HepG2 (cell line): ENCODE measurements around the gene C6orf62. TPM values are rescaled to one million over a fixed set of nuclear protein-coding genes. Genes with fewer than 3 reads are reported as not detected.

Experiments used
- ASH2L ChIP-seq: fragments of 300-600, 200-600 bp; sonication (generic); IDR thresholded peaks from 2 replicates; pipeline ENCODE4 v1.7.0; 2017; ENCODE audit warnings: low read depth, mild to moderate bottlenecking, moderate library complexity, mixed read lengths, low read length; ENCODE audit not compliant: insufficient read length
- FOXK1 ChIP-seq: sonication (generic); formaldehyde crosslinking; IDR thresholded peaks from 2 replicates; pipeline ENCODE4 v1.4.0; 2020; ENCODE audit warnings: low read depth, missing genetic modification reagents, borderline replicate concordance
- GPBP1L1 ChIP-seq: sonication (generic); formaldehyde crosslinking; IDR thresholded peaks from 2 replicates; pipeline ENCODE4 v1.5.0; 2020; ENCODE audit warnings: mild to moderate bottlenecking, missing genetic modification reagents
- HMG20B ChIP-seq: conservative IDR thresholded peaks from 2 replicates; pipeline ENCODE4 v1.6.1; 2016; ENCODE audit warnings: missing genetic modification reagents, missing compliant biosample characterization
- KLF6 ChIP-seq: IDR thresholded peaks from 2 replicates; pipeline ENCODE4 v1.8.0; 2016; ENCODE audit warnings: missing biosample characterization, missing genetic modification reagents
- MTA1 ChIP-seq: sonication (generic); formaldehyde crosslinking; IDR thresholded peaks from 2 replicates; pipeline ENCODE4 v1.4.0; 2020; ENCODE audit warnings: missing genetic modification reagents, mild to moderate bottlenecking, borderline replicate concordance
- NCOR1 ChIP-seq: fragments of 200-600 bp; sonication (generic); IDR thresholded peaks from 2 replicates; pipeline ENCODE4 v1.7.0; 2017; ENCODE audit warnings: antibody characterized with exemption, low read length, borderline replicate concordance
- PHF8 ChIP-seq: sonication (generic); formaldehyde crosslinking; IDR thresholded peaks from 2 replicates; pipeline ENCODE4 v1.5.0; 2020; ENCODE audit warnings: missing genetic modification reagents
- POLR2G ChIP-seq: fragments of 200-400 bp; formaldehyde crosslinking; IDR thresholded peaks from 2 replicates; pipeline ENCODE4 v1.6.1; 2018; ENCODE audit warnings: mild to moderate bottlenecking, low read depth, low read length, moderate library complexity
- TBX3 ChIP-seq: fragments of 450-650 bp; IDR thresholded peaks from 2 replicates; pipeline ENCODE4 v1.6.1; 2017; ENCODE audit warnings: antibody characterized with exemption, mild to moderate bottlenecking, inconsistent platforms, borderline replicate concordance
- ZBED4 ChIP-seq: sonication (generic); formaldehyde crosslinking; IDR thresholded peaks from 2 replicates; pipeline ENCODE4 v1.4.0; 2020; ENCODE audit warnings: missing genetic modification reagents, borderline replicate concordance
- ZBTB7A ChIP-seq: sonication (generic); formaldehyde crosslinking; IDR thresholded peaks from 2 replicates; pipeline ENCODE4 v1.8.0; 2022; ENCODE audit warnings: mild to moderate bottlenecking, missing genetic modification reagents
- ZFP36L2 ChIP-seq: sonication (generic); formaldehyde crosslinking; IDR thresholded peaks from 2 replicates; pipeline ENCODE4 v1.4.0; 2020; ENCODE audit warnings: missing genetic modification reagents
- ZGPAT ChIP-seq: IDR thresholded peaks from 2 replicates; pipeline ENCODE4 v1.6.1; 2016; ENCODE audit warnings: mild to moderate bottlenecking
- ZMAT3 ChIP-seq: sonication (generic); formaldehyde crosslinking; conservative IDR thresholded peaks from 2 replicates; pipeline ENCODE4 v1.7.0; 2021; ENCODE audit warnings: missing genetic modification reagents
- ZNF124 ChIP-seq: sonication (generic); formaldehyde crosslinking; IDR thresholded peaks from 2 replicates; pipeline ENCODE4 v1.4.0; 2020; ENCODE audit warnings: missing genetic modification reagents
- ZNF558 ChIP-seq: sonication (generic); formaldehyde crosslinking; IDR thresholded peaks from 2 replicates; pipeline ENCODE4 v1.9.0; 2022; ENCODE audit warnings: mild to moderate bottlenecking, missing genetic modification reagents, borderline replicate concordance
- ZNF652 ChIP-seq: IDR thresholded peaks from 2 replicates; pipeline ENCODE4 v1.6.1; 2016; ENCODE audit warnings: low read depth, borderline replicate concordance
- ZNF672 ChIP-seq: sonication (generic); formaldehyde crosslinking; IDR thresholded peaks from 2 replicates; pipeline ENCODE4 v1.8.1; 2022; ENCODE audit warnings: missing genetic modification reagents
- ZNF782 ChIP-seq: sonication (generic); formaldehyde crosslinking; IDR thresholded peaks from 2 replicates; pipeline ENCODE4 v1.4.0; 2020; ENCODE audit warnings: missing genetic modification reagents, mild to moderate bottlenecking, borderline replicate concordance
- ZSCAN29 ChIP-seq: sonication (generic); formaldehyde crosslinking; conservative IDR thresholded peaks from 2 replicates; pipeline ENCODE4 v1.4.0; 2020; ENCODE audit warnings: mild to moderate bottlenecking, missing genetic modification reagents
- ZSCAN30 ChIP-seq: sonication (generic); formaldehyde crosslinking; IDR thresholded peaks from 2 replicates; pipeline ENCODE4 v1.5.0; 2020; ENCODE audit warnings: mild to moderate bottlenecking, missing genetic modification reagents
- polyA plus RNA-seq, 8 experiments: library from polyadenylated mRNA; depleted of rRNA in 3 of 8; stranded (reverse) in 7 of 8; unstranded in 1 of 8; fragments of >200 nt; fragmentation: Illumina TruSeq in 4 of 8; extraction: Trizol in 4 of 8; gene quantifications; 2 replicates each; pipeline versions ENCODE4 v1.2.1 to v1.2.3, GENCODE V29; 2011 to 2016; ENCODE audit warnings: low read depth in 4 of 8, missing spikeins in 1 of 8, mixed read lengths in 1 of 8; ENCODE audit not compliant: insufficient read depth in 1 of 8
- total RNA-seq, 5 experiments: library from RNA; depleted of rRNA; stranded (reverse); fragments of >200 nt; fragmentation: Illumina TruSeq; extraction: Trizol; gene quantifications; 2 replicates each; pipeline ENCODE4 v1.2.3, GENCODE V29; 2016; ENCODE audit warnings: low read depth in 1 of 5

The C6orf62 gene
- total and polyA plus RNA-seq, 2 of the 13 experiments (the other 11 are each of a cell fraction or from before 2014, with no cell fraction given): 54.8 to 90.4 TPM

GRCh38 chr6:24721461-24722215 is 2.7 kb upstream of the C6orf62 start (continued):
- peak; percentile 59; the same call in 1 of the 2 replicates for TF ChIP-seq MTA1 (CRISPR knock-in tag)
- TF ChIP-seq ZNF652 (CRISPR knock-in tag): peak; percentile 54
- TF ChIP-seq FOXK1 (CRISPR knock-in tag): peak; percentile 58; the same call in 1 of the 2 replicates
- peak; percentile 89; the same call in 1 of the 2 replicates for TF ChIP-seq ZNF558 (CRISPR knock-in tag)
- 0 out of 2 replicates have a peak, but pooled peaks have one; percentile 64 for TF ChIP-seq ZFP36L2 (CRISPR knock-in tag)
- peak; percentile 93 for TF ChIP-seq KLF6 (CRISPR knock-in tag)
- TF ChIP-seq ASH2L: peak; percentile 75
- TF ChIP-seq ZMAT3 (CRISPR knock-in tag): peak; percentile 95
- no peak for TF ChIP-seq TBX3
- TF ChIP-seq HMG20B (CRISPR knock-in tag): 0 out of 2 replicates have a peak, but pooled peaks have one; percentile 48
- TF ChIP-seq ZNF782 (CRISPR knock-in tag): peak; percentile 43; the same call in 1 of the 2 replicates
- no peak for TF ChIP-seq ZSCAN30
- peak; percentile 76; the same call in 1 of the 2 replicates for TF ChIP-seq ZGPAT (CRISPR knock-in tag)
- TF ChIP-seq NCOR1: peak; percentile 34; the same call in 1 of the 2 replicates
- no peak for TF ChIP-seq GPBP1L1 (CRISPR knock-in tag)
- TF ChIP-seq POLR2G: peak; percentile 97
- peak; percentile 90 for TF ChIP-seq PHF8 (CRISPR knock-in tag)
- TF ChIP-seq ZNF672 (CRISPR knock-in tag): no peak
- TF ChIP-seq ZBED4 (CRISPR knock-in tag): peak; percentile 58; the same call in 1 of the 2 replicates
- TF ChIP-seq ZSCAN29: 0 out of 2 replicates have a peak, but pooled peaks have one; percentile 58
- TF ChIP-seq ZBTB7A: peak; percentile 87; the same call in 1 of the 2 replicates
- TF ChIP-seq ZNF124 (CRISPR knock-in tag): peak; percentile 92
